SU-DHL-6 (cell line): ENCODE data around the gene MDM2.

ENCODE experiments used
- H2AFZ ChIP-seq: fragments of 200-600 bp; sonication (generic); 2 replicates; pipeline ENCODE4 v1.6.1; 2014; ENCODE audit warnings: low read depth, mild to moderate bottlenecking, moderate library complexity, mixed read lengths, antibody characterized with exemption, low read length; ENCODE audit not compliant: severe bottlenecking
- H3F3A ChIP-seq: fragments of 200-600 bp; shearing (Covaris generic); 2 replicates; pipeline ENCODE4 v1.6.0; 2016; ENCODE audit warnings: antibody characterized with exemption, mild to moderate bottlenecking; ENCODE audit not compliant: insufficient read depth
- H3K27ac ChIP-seq: fragments of 200-600 bp; sonication (generic); 2 replicates; pipeline ENCODE4 v1.5.1; 2016; ENCODE audit warnings: low read depth, mild to moderate bottlenecking, low read length, moderate library complexity, mixed read lengths
- H3K27me3 ChIP-seq: fragments of 200-600 bp; sonication (generic), shearing (Covaris generic); 2 replicates; pipeline ENCODE4 v1.6.0; 2014; ENCODE audit warnings: mild to moderate bottlenecking, low read length
- H3K36me3 ChIP-seq: fragments of 200-600 bp; sonication (generic); 2 replicates; pipeline ENCODE4 v1.6.1; 2014; ENCODE audit warnings: mild to moderate bottlenecking, low read length, mixed read lengths
- H3K4me2 ChIP-seq: fragments of 300-600, 200-600 bp; shearing (Covaris generic), sonication (generic); 2 replicates; pipeline ENCODE4 v1.6.0; 2014; ENCODE audit warnings: low read length, low read depth, mild to moderate bottlenecking; ENCODE audit not compliant: poor library complexity, severe bottlenecking
- H3K4me3 ChIP-seq: fragments of 200-600 bp; sonication (generic); 2 replicates; pipeline ENCODE4 v1.5.1; 2014; ENCODE audit warnings: antibody characterized with exemption, low read length, mild to moderate bottlenecking, mixed read lengths; ENCODE audit not compliant: insufficient read depth, poor library complexity, severe bottlenecking
- H3K79me2 ChIP-seq: fragments of 200-600 bp; sonication (generic); 2 replicates; pipeline ENCODE4 v1.6.1; 2014; ENCODE audit warnings: mild to moderate bottlenecking, low read length, moderate library complexity; ENCODE audit not compliant: insufficient read depth
- H3K9ac ChIP-seq: fragments of 200-600 bp; sonication (generic); 2 replicates; pipeline ENCODE4 v1.7.0; 2014; ENCODE audit warnings: mild to moderate bottlenecking, low read length
- H3K9me2 ChIP-seq: fragments of 200-600 bp; sonication (generic); replicated peaks from 2 replicates; pipeline ENCODE4 v1.6.1; 2014; ENCODE audit warnings: low read length; ENCODE audit not compliant: insufficient read depth
- H3K9me3 ChIP-seq: fragments of 200-600 bp; sonication (generic); 2 replicates; pipeline ENCODE4 v1.6.1; 2014; ENCODE audit warnings: low read length, mixed read lengths; ENCODE audit not compliant: insufficient read depth
- H4K20me1 ChIP-seq: fragments of 200-600 bp; sonication (generic); 2 replicates; pipeline ENCODE4 v1.6.1; 2014; ENCODE audit warnings: low read depth, mild to moderate bottlenecking, antibody characterized with exemption, low read length, moderate library complexity, mixed read lengths
- EZH2phosphoT487 ChIP-seq: fragments of 200-600 bp; sonication (generic), shearing (Covaris generic); conservative IDR thresholded peaks from 2 replicates; pipeline ENCODE4 v1.6.1; 2018; ENCODE audit warnings: mild to moderate bottlenecking, antibody characterized with exemption, low read length, moderate library complexity, mixed read lengths
- TF ChIP-seq, protein P1 (sequence below): fragments of 200-600 bp; sonication (generic); IDR thresholded peaks from one replicate; pipeline ENCODE4 v1.5.1; 2017; ENCODE audit warnings: antibody characterized with exemption, mild to moderate bottlenecking, low read length, moderate library complexity; ENCODE audit not compliant: insufficient read depth, poor library complexity, severe bottlenecking

Gene MDM2

DNA sequence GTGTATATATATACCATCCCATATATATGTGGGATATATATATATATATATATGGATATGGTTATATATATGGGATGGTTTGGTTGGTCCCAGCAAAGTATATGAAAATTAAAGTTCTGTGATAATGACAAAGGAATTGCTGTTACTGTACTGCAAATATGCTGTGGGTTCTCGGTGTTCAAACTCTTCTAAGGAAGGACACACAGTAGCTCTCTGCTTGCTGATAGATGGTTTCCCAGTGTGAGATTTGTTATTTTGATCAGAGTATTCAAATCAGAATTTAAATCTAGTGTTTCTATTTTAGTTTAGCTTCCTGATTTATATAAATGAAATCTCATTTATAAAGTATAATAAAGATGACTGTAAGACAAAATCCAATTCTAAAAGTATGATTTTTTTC, 42.3 kb upstream of the MDM2 start:
- Histone ChIP-seq H3K79me2 (no peaks in the 10 kb centered on the region), H3K27me3 (no peaks in the 10 kb centered on the region), H3K27ac (no peak overlapping the region), H3K9me3 (no peaks in the 10 kb centered on the region), H3K36me3 (0 out of 2 replicates have a peak, but pooled peaks cover 2% of the 10 kb centered on the region), H3K4me3 (no peak overlapping the region), H2AFZ (no peak overlapping the region), H3K4me2 (no peak overlapping the region), H3F3A (0 out of 2 replicates have a peak, but pooled peaks cover 14% of the 10 kb centered on the region), H3K9me2 (no peaks in the 10 kb centered on the region), H4K20me1 (no peaks in the 10 kb centered on the region), H3K9ac (no peak overlapping the region)
- TF ChIP-seq, protein P1, sequence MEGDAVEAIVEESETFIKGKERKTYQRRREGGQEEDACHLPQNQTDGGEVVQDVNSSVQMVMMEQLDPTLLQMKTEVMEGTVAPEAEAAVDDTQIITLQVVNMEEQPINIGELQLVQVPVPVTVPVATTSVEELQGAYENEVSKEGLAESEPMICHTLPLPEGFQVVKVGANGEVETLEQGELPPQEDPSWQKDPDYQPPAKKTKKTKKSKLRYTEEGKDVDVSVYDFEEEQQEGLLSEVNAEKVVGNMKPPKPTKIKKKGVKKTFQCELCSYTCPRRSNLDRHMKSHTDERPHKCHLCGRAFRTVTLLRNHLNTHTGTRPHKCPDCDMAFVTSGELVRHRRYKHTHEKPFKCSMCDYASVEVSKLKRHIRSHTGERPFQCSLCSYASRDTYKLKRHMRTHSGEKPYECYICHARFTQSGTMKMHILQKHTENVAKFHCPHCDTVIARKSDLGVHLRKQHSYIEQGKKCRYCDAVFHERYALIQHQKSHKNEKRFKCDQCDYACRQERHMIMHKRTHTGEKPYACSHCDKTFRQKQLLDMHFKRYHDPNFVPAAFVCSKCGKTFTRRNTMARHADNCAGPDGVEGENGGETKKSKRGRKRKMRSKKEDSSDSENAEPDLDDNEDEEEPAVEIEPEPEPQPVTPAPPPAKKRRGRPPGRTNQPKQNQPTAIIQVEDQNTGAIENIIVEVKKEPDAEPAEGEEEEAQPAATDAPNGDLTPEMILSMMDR: no peak
- TF ChIP-seq EZH2phosphoT487: no peak

DNA sequence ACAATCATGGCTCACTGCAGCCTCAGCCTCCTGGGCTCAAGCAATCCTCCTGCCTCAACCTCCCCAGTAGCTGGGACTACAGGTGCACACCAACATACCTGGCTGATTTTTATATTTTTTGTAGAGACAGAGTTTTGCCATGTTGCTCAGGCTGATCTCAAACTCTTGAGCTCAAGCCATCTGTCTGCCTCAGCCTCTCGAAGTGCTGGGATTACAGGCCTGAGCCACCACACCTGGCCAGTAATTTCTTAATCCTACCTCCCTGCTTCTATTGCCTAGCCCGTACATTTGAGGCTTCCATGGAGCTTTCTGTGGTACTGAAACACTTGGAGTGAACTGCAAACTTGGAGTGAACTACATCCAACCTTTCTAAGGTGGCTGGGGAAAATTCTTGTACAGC, 41.3 kb upstream of the MDM2 start:
- Histone ChIP-seq H4K20me1 (no peaks in the 10 kb centered on the region), H2AFZ (no peak overlapping the region), H3K4me3 (no peak overlapping the region), H3K9me2 (no peaks in the 10 kb centered on the region), H3F3A (peaks cover 22% of the 10 kb centered on the region), H3K36me3 (0 out of 2 replicates have a peak, but pooled peaks cover 2% of the 10 kb centered on the region), H3K9ac (no peak overlapping the region), H3K27ac (no peak overlapping the region), H3K27me3 (no peaks in the 10 kb centered on the region), H3K4me2 (no peak overlapping the region), H3K79me2 (no peaks in the 10 kb centered on the region), H3K9me3 (no peaks in the 10 kb centered on the region)
- no peak for TF ChIP-seq EZH2phosphoT487
- TF ChIP-seq, protein P1: no peak

DNA sequence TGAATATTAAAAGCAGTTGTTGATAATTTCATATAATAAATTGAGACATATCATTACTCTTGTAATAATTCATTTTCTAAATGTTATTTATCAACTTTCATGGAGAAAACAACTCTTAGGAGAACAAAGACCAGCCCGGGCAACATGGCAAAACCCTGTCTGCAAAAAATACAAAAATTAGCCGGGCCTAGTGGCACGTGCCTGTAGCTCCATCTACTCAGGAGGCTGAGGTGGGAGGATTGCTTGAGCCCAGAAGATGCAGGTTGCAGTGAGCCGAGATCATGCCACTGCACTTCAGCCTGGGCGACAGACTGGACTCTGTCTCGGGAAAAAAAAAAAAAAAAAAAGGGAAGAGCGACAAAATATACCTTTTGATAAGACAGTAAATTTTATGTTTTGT, 40.8 kb upstream of the MDM2 start:
- Histone ChIP-seq H3K4me2 (no peak overlapping the region), H3K27me3 (no peaks in the 10 kb centered on the region), H3K36me3 (0 out of 2 replicates have a peak, but pooled peaks cover 2% of the 10 kb centered on the region), H3K27ac (no peak overlapping the region), H4K20me1 (no peaks in the 10 kb centered on the region), H3K79me2 (no peaks in the 10 kb centered on the region), H3K4me3 (no peak overlapping the region), H2AFZ (no peak overlapping the region), H3F3A (peaks cover 27% of the 10 kb centered on the region), H3K9me3 (no peaks in the 10 kb centered on the region), H3K9ac (no peak overlapping the region), H3K9me2 (no peaks in the 10 kb centered on the region)
- TF ChIP-seq, protein P1: no peak
- no peak for TF ChIP-seq EZH2phosphoT487
